Type B pancreatic cell (in vitro differentiated cells): ENCODE results near the gene CAP2. TPM values are rescaled to one million over a fixed set of nuclear protein-coding genes. Genes with fewer than 3 reads are reported as not detected.

Experiments used
- DNase-seq: peaks from one replicate; pipeline ENCODE4 v3.0.0; 2021; ENCODE audit warnings: mixed read lengths; ENCODE audit not compliant: unreplicated experiment; ENCODE audit errors: extremely low spot score
- H3K27ac Mint-ChIP-seq: 2 replicates; pipeline ENCODE4 v1.8.0; 2021; ENCODE audit warnings: mild to moderate bottlenecking, mixed read lengths
- H3K27me3 Mint-ChIP-seq: 2 replicates; pipeline ENCODE4 v1.8.0; 2021; ENCODE audit warnings: mixed read lengths
- H3K36me3 Mint-ChIP-seq: 2 replicates; pipeline ENCODE4 v1.8.0; 2021; ENCODE audit warnings: mixed read lengths
- H3K4me1 Mint-ChIP-seq: one replicate; pipeline ENCODE4 v1.8.0; 2021; ENCODE audit warnings: mixed read lengths; ENCODE audit not compliant: unreplicated experiment
- H3K4me3 Mint-ChIP-seq: 2 replicates; pipeline ENCODE4 v1.8.0; 2021; ENCODE audit warnings: mild to moderate bottlenecking, mixed read lengths
- H3K9me3 Mint-ChIP-seq: 2 replicates; pipeline ENCODE4 v1.8.0; 2021; ENCODE audit warnings: mixed read lengths
- long read RNA-seq: library from polyadenylated mRNA; unstranded; transcript quantifications from one replicate; pipeline ENCODE4 v2.0.0, GENCODE V29; 2020
- total RNA-seq: library from RNA; stranded (reverse); gene quantifications from 2 replicates; pipeline ENCODE4 v1.2.1, GENCODE V29; 2021; ENCODE audit warnings: low replicate concordance
- TF ChIP-seq, protein P1 (sequence below): fragments of 200-600 bp; sonication (generic); conservative IDR thresholded peaks from 2 replicates; pipeline ENCODE4 v1.5.0; 2021; ENCODE audit warnings: antibody characterized with exemption, mild to moderate bottlenecking

Gene CAP2, protein sequence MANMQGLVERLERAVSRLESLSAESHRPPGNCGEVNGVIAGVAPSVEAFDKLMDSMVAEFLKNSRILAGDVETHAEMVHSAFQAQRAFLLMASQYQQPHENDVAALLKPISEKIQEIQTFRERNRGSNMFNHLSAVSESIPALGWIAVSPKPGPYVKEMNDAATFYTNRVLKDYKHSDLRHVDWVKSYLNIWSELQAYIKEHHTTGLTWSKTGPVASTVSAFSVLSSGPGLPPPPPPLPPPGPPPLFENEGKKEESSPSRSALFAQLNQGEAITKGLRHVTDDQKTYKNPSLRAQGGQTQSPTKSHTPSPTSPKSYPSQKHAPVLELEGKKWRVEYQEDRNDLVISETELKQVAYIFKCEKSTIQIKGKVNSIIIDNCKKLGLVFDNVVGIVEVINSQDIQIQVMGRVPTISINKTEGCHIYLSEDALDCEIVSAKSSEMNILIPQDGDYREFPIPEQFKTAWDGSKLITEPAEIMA
- total RNA-seq = 6.1 and 9.3 TPM in 2 replicates
- long read RNA-seq, transcript CAP2-201 (13 exons, 3,316 nt) = major isoform, 8 of 18 reads
- long read RNA-seq, partial matches to known transcripts = 2 of 18 reads
- long read RNA-seq, other reads (novel, unspliced or antisense) = 6 of 18 reads

DNA sequence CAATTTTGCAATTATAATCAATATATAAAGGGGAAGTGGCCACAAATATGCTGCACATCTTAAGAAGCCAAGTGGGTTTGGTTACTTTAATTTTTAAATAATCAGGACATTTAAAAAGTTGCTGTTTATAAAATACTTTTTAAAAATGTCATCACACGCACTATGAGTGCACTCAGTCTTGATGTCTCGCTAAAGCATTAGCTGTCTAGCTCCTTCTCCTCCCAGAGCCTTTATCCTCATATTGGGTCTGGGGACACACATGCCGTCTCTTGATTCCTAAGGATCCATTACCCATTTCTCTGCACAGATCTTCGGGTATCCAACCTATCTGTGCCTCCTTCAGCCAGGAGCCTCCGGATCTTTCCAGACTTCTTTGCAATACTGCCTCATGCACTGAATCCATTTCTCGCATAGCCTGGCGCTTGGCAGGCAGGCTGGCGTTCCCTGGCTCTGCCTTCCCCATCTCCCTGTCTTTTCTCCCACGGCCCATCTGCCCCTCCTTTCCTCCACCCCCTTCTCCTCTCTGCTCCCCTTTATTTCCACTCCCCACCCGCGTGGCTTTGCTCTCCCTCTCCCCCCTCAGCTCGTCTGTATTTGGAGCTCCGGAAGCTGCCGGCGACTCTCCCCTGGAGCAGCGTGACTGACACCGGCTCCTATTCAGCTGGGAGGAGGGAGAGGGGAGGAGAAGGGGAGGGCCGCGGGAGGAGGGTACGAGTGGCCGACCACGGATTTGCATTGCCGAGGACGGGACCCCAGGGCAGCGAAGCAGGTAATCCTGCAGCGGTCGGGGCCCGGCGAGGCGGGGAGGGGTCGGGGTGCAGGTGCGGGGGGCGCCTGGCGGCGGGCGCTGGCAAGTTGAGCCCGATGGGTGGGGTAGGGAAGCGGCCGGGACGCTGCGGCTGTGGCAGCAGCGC is at the start of gene CAP2:
Gene CAP2, plus strand, starts transcription at position 618 of the 914 bp plus-strand sequence. CDS start 27,961 bp downstream, outside the sequence.
- Mint-ChIP-seq H3K9me3 (peaks cover 5% of the 10 kb centered on the region), H3K4me3 (peak within 1 kb of the TSS; percentile 98), H3K36me3 (peaks cover 15% of the 10 kb centered on the region), H3K27ac (peak within 1 kb of the TSS; percentile 96), H3K27me3 (no peaks in the 10 kb centered on the region), H3K4me1 (peaks cover 18% of the 10 kb centered on the region)
- peak; percentile 75 for DNase-seq
- TF ChIP-seq, protein P1, sequence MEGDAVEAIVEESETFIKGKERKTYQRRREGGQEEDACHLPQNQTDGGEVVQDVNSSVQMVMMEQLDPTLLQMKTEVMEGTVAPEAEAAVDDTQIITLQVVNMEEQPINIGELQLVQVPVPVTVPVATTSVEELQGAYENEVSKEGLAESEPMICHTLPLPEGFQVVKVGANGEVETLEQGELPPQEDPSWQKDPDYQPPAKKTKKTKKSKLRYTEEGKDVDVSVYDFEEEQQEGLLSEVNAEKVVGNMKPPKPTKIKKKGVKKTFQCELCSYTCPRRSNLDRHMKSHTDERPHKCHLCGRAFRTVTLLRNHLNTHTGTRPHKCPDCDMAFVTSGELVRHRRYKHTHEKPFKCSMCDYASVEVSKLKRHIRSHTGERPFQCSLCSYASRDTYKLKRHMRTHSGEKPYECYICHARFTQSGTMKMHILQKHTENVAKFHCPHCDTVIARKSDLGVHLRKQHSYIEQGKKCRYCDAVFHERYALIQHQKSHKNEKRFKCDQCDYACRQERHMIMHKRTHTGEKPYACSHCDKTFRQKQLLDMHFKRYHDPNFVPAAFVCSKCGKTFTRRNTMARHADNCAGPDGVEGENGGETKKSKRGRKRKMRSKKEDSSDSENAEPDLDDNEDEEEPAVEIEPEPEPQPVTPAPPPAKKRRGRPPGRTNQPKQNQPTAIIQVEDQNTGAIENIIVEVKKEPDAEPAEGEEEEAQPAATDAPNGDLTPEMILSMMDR = no peak

DNA sequence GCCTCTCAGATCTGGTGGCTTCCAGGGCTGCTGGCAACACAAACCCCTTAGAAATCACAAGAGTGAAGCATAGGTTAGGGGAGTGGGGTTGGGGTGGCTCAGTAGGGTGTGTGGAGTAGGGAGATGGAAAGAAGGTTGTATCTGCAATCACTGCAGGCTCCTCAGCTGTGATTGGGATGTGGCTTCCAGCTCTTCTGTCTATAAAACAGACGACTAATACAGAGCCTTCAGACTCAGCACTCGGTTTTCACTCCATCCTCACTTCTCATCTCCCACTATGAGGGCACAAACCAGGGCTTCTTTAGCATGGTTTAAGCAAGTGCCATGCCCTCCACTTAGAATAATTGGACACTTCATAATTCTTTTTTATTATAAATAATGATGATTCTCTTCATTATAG is 46.4 kb upstream of the CAP2 start:
- no peaks in the 10 kb centered on the region for H3K4me1 Mint-ChIP-seq
- TF ChIP-seq, protein P1 = no peak
- H3K9me3 Mint-ChIP-seq = peaks cover 6% of the 10 kb centered on the region
- no peak overlapping the region for H3K4me3 Mint-ChIP-seq
- H3K27ac Mint-ChIP-seq = no peak overlapping the region
- no peaks in the 10 kb centered on the region for H3K27me3 Mint-ChIP-seq
- no peaks in the 10 kb centered on the region for H3K36me3 Mint-ChIP-seq
- no peak for DNase-seq

DNA sequence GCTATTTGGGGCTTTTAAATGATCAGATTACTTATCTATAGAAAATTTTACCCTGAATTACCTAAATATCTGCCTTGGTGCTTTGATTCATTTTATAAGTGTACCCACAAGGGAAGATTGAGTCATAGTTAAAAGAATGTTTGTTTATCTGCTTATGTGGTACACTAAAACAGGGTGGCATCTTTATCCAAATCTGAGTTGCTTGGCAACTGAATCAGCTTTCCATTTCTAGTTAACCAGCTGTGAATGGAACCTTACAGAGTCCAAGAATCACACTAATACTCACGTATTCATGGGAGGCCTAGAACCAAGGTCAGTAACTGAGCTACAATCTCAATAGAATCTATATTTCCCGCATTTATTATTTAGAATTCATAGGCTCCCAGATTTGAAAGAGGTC is 44.0 kb upstream of the CAP2 start:
- no peak for DNase-seq
- Mint-ChIP-seq H3K27me3 (no peaks in the 10 kb centered on the region), H3K27ac (no peak overlapping the region), H3K4me3 (no peak overlapping the region), H3K36me3 (no peaks in the 10 kb centered on the region), H3K4me1 (no peaks in the 10 kb centered on the region), H3K9me3 (no peaks in the 10 kb centered on the region)
- TF ChIP-seq, protein P1 = no peak

DNA sequence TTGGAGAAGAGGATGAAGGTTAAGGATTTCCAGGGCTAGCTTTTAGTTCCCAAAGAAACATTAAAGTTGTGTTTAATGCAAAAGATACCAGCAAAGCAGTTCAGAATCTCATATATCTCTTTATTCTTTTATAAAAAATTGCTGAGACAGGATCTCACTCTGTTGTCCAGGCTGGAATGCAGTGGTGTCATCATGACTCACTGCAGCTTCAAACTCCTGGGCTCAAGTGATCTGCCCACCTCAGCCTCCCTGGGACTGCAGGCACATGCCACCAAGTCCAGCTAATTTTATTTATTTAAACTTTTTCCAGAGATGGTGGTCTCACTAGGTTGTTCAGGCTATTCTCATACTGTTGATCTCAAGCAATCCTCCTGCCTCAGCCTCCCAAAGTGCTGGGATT is 41.1 kb upstream of the CAP2 start:
- TF ChIP-seq, protein P1 = no peak
- H3K4me1 Mint-ChIP-seq = peaks cover 8% of the 10 kb centered on the region
- DNase-seq = no peak

DNA sequence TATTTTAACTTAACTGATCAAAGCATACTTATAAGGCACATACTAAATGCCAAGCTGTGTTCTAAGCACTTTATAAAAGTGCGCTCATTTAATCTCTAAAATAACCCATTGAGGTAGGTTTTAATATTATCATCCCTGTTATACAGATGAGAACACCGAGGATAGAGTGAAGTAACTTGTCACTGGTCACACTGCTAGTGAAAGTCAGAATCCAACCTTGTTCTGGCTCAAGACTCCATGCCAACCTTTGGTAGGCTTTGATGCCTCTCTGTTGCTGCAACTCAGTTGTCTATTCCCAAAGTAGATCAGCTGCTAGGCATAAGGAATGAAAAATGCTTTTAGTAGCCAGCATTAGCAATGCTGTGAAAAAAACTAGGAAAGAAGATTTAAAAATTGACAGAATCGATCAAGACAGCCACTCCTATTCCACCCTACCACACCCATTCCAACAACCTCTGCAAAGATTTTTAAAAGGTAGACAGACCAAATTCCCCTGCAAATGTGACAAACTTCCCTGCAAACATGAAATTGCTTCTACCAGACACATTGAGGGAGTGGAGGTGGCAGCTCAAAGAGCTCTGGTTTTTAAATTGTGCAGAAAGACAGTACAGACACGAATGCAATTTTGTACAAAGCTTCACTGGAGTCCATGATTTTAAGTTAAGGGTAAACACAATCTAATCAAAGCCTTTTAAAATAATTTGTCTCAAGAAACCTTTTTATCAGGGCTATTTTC is 39.8 kb upstream of the CAP2 start:
- TF ChIP-seq, protein P1 = no peak
- no peak overlapping the region for H3K27ac Mint-ChIP-seq
- H3K4me3 Mint-ChIP-seq = no peak overlapping the region
- DNase-seq = no peak
- H3K4me1 Mint-ChIP-seq = peaks cover 8% of the 10 kb centered on the region
- no peaks in the 10 kb centered on the region for H3K27me3 Mint-ChIP-seq
- no peaks in the 10 kb centered on the region for H3K36me3 Mint-ChIP-seq
- H3K9me3 Mint-ChIP-seq = peaks cover 3% of the 10 kb centered on the region

More for the DNA sequence above, 41.1 kb upstream of the CAP2 start:
- H3K36me3 Mint-ChIP-seq = no peaks in the 10 kb centered on the region
- no peak overlapping the region for H3K27ac Mint-ChIP-seq
- H3K4me3 Mint-ChIP-seq = no peak overlapping the region
- no peaks in the 10 kb centered on the region for H3K9me3 Mint-ChIP-seq
- no peaks in the 10 kb centered on the region for H3K27me3 Mint-ChIP-seq
